Keratinocyte (primary cell): ENCODE data around the gene B4GAT1. TPM values are rescaled to one million over a fixed set of nuclear protein-coding genes. Genes with fewer than 3 reads are reported as not detected.

Experiments
- DNase-seq: peaks from one replicate; pipeline ENCODE4 v3.0.0-alpha.2; 2011; ENCODE audit warnings: low read depth, missing footprints, low spot score
- FAIRE-seq: peaks from 2 replicates; lab custom pipeline; 2011; peaks lifted over from hg19 to GRCh38; lab: Jason Lieb, UNC
- H2AFZ ChIP-seq: 2 replicates; pipeline ENCODE4 v1.6.0; 2012; ENCODE audit warnings: low read length, control low read depth, inconsistent platforms; ENCODE audit not compliant: control insufficient read depth
- H3K27ac ChIP-seq: 2 replicates; pipeline ENCODE4 v1.5.1; 2011; ENCODE audit warnings: low read length; ENCODE audit not compliant: control insufficient read depth, insufficient read depth
- H3K27me3 ChIP-seq: 3 replicates; pipeline ENCODE4 v1.6.0; 2011; ENCODE audit warnings: low read length; ENCODE audit not compliant: control insufficient read depth, insufficient read depth; ENCODE audit errors: extremely low read depth
- H3K36me3 ChIP-seq, 2 experiments: 2 replicates in 1 of 2; 3 replicates in 1 of 2; pipeline ENCODE4 v1.5.1; 2011; ENCODE audit warnings: low read length in 2 of 2, mild to moderate bottlenecking in 1 of 2; ENCODE audit not compliant: control insufficient read depth in 2 of 2, insufficient read depth in 2 of 2; ENCODE audit errors: extremely low read depth in 1 of 2
- H3K4me1 ChIP-seq: 3 replicates; pipeline ENCODE4 v1.5.1; 2011; ENCODE audit warnings: low read length; ENCODE audit not compliant: control insufficient read depth, insufficient read depth; ENCODE audit errors: extremely low read depth
- H3K4me2 ChIP-seq: 3 replicates; pipeline ENCODE4 v1.6.0; 2011; ENCODE audit warnings: low read depth, low read length; ENCODE audit not compliant: control insufficient read depth, insufficient read depth; ENCODE audit errors: extremely low read depth
- H3K4me3 ChIP-seq, 3 experiments: fragments of 200-600 bp in 1 of 3; sonication (generic) in 1 of 3; 2 replicates in 2 of 3; 3 replicates in 1 of 3; pipeline ENCODE4 v1.5.1; 2011 to 2016; ENCODE audit warnings: low read length in 3 of 3, mild to moderate bottlenecking in 3 of 3, control low read depth in 2 of 3, inconsistent platforms in 1 of 3, low read depth in 1 of 3, mixed read lengths in 1 of 3, mixed run types in 1 of 3, moderate library complexity in 1 of 3; ENCODE audit not compliant: control insufficient read depth in 2 of 3, insufficient read depth in 2 of 3; ENCODE audit errors: extremely low read depth in 1 of 3
- H3K79me2 ChIP-seq: 2 replicates; pipeline ENCODE4 v1.6.0; 2012; ENCODE audit warnings: low read length; ENCODE audit not compliant: control insufficient read depth, insufficient read depth
- H3K9ac ChIP-seq: 3 replicates; pipeline ENCODE4 v1.6.0; 2011; ENCODE audit warnings: low read length; ENCODE audit not compliant: control insufficient read depth, insufficient read depth; ENCODE audit errors: extremely low read depth
- H3K9me1 ChIP-seq: 3 replicates; pipeline ENCODE4 v1.6.0; 2011; ENCODE audit warnings: low read length; ENCODE audit not compliant: control insufficient read depth, insufficient read depth; ENCODE audit errors: extremely low read depth
- H3K9me3 ChIP-seq: 2 replicates; pipeline ENCODE4 v1.5.1; 2012; ENCODE audit warnings: low read depth, low read length; ENCODE audit not compliant: control insufficient read depth
- H4K20me1 ChIP-seq: 3 replicates; pipeline ENCODE4 v1.6.0; 2011; ENCODE audit warnings: low read length; ENCODE audit not compliant: control insufficient read depth, insufficient read depth; ENCODE audit errors: extremely low read depth
- CTCF ChIP-seq, 3 experiments: IDR thresholded peaks in 1 of 3; conservative IDR thresholded peaks in 1 of 3; optimal IDR thresholded peaks in 1 of 3; 2 replicates in 2 of 3; 3 replicates in 1 of 3; pipeline versions ENCODE3 to v1.5.1; 2011; ENCODE audit warnings: low read length in 3 of 3, mild to moderate bottlenecking in 3 of 3, moderate library complexity in 2 of 3, control low read depth in 1 of 3, inconsistent platforms in 1 of 3; ENCODE audit not compliant: insufficient read depth in 2 of 3; ENCODE audit errors: extremely low read depth in 1 of 3
- EZH2 ChIP-seq: IDR thresholded peaks from one replicate; pipeline ENCODE4 v1.6.1; 2012; ENCODE audit warnings: inconsistent platforms, mild to moderate bottlenecking, low read length, moderate library complexity
- dilution Hi-C: fragments of 300-500 bp; cut with MboI; formaldehyde crosslinking; loops from one replicate; pipeline ENCODE4 v1.7.0; 2020; ENCODE audit warnings: low sequenced_read_pairs; ENCODE audit not compliant: extremely low pct_ligation_motif_present
- polyA plus RNA-seq, 5 experiments: library from polyadenylated mRNA; depleted of rRNA in 3 of 5; stranded (reverse) in 3 of 5; stranded (forward) in 1 of 5; unstranded in 1 of 5; fragments of >200 nt; gene quantifications; 1 replicate in 1 of 5; 2 replicates in 3 of 5; 3 replicates in 1 of 5; pipeline versions ENCODE4 v1.2.1 to v1.2.3, GENCODE V29; 2011 to 2012; ENCODE audit warnings: missing spikeins in 2 of 5, low read depth in 1 of 5, low replicate concordance in 1 of 5

B4GAT1 gene
- polyA plus RNA-seq, 1 donor (not counting 4 experiments of a cell fraction or from before 2014, with no cell fraction given): 5.2 TPM

- DNase-seq: no peak
- Histone ChIP-seq H3K36me3 (peaks cover 33 to 51% of the 10 kb centered on the region in 2 experiments), H4K20me1 (peaks cover 3% of the 10 kb centered on the region), H3K27me3 (no peaks in the 10 kb centered on the region), H3K9ac (peak overlapping the region; percentile 85), H3K4me2 (peak overlapping the region; percentile 95), H3K9me1 (peaks cover 6% of the 10 kb centered on the region), H2AFZ (no peak overlapping the region), H3K4me3 (peak overlapping the region in 1 of 3 experiments; percentile 78), H3K79me2 (peaks cover 26% of the 10 kb centered on the region), H3K27ac (peak overlapping the region; percentile 97), H3K4me1 (peaks cover 49% of the 10 kb centered on the region), H3K9me3 (no peaks in the 10 kb centered on the region)
- no peak for FAIRE-seq
- no peak for TF ChIP-seq CTCF (optimal IDR thresholded peaks at IDR 0.05 in 1 of 3, IDR thresholded peaks at IDR 0.05 in 1 of 3, conservative IDR thresholded peaks at IDR 0.05 in 1 of 3; ENCODE audit: extremely low read depth in 1 of 3, insufficient read depth in 2 of 3, low read length in 3 of 3)
- no peak for TF ChIP-seq EZH2
- dilution Hi-C loops: no loop called here
These were observed 10.1 kb downstream of the B4GAT1 start for GRCh38 chr11:66337103-66337899.

GRCh38 chr11:66336234-66337102 is 11.0 kb downstream of the B4GAT1 start, which contains the start of gene RIN1:
RIN1 (minus strand) TSS chr11:66336434; CDS start chr11:66336402, 32 bp downstream.
- Histone ChIP-seq H3K79me2 (peaks cover 22% of the 10 kb centered on the region), H3K27ac (peak within 1 kb of the TSS; percentile 97), H3K9ac (peak within 1 kb of the TSS; percentile 85), H3K36me3 (peaks cover 34 to 55% of the 10 kb centered on the region in 2 experiments), H3K4me3 (peak within 1 kb of the TSS; percentile 60 to 78 (median 78)), H3K9me3 (no peaks in the 10 kb centered on the region), H4K20me1 (peaks cover 3% of the 10 kb centered on the region), H3K4me1 (peaks cover 49% of the 10 kb centered on the region), H2AFZ (no peak within 1 kb of the TSS), H3K4me2 (peak within 1 kb of the TSS; percentile 95), H3K27me3 (no peaks in the 10 kb centered on the region), H3K9me1 (peaks cover 6% of the 10 kb centered on the region)
- dilution Hi-C loops: no loop called here
- FAIRE-seq: peak; percentile 93
- TF ChIP-seq CTCF (optimal IDR thresholded peaks at IDR 0.05 in 1 of 3, IDR thresholded peaks at IDR 0.05 in 1 of 3, conservative IDR thresholded peaks at IDR 0.05 in 1 of 3; ENCODE audit: extremely low read depth in 1 of 3, insufficient read depth in 2 of 3, low read length in 3 of 3) (no peak), EZH2 (no peak)
- peak; percentile 87 for DNase-seq
